SK-N-SH treated with all-trans-retinoic acid at 6 μM for 48 hours (cell line): Measurements from ENCODE around the gene LRP10.

ENCODE experiments used
- ATAC-seq: fragments of 200-7000 bp; cut with Tn5 transposase; 3 replicates; pipeline ENCODE4 v1.9.1; 2020; ENCODE audit warnings: mild to moderate bottlenecking, moderate library complexity
- ARNTL ChIP-seq: fragments of 450-650 bp; formaldehyde crosslinking; IDR thresholded peaks from 2 replicates; pipeline ENCODE4 v1.5.0; 2020; ENCODE audit warnings: low read depth, mild to moderate bottlenecking, moderate library complexity, borderline replicate concordance
- BACH2 ChIP-seq: fragments of 250-450 bp; sonication (Bioruptor Pico); IDR thresholded peaks from 2 replicates; pipeline ENCODE4 v1.9.0; 2021; ENCODE audit warnings: mild to moderate bottlenecking, borderline replicate concordance
- CREB5 ChIP-seq: fragments of 250-450 bp; sonication (Bioruptor Pico); IDR thresholded peaks from 2 replicates; pipeline ENCODE4 v1.5.1; 2020; ENCODE audit warnings: low read depth, mild to moderate bottlenecking, moderate library complexity
- CSDC2 ChIP-seq: fragments of 250-450 bp; sonication (Bioruptor Pico); IDR thresholded peaks from 2 replicates; pipeline ENCODE4 v1.5.0; 2020; ENCODE audit warnings: mild to moderate bottlenecking, moderate library complexity
- CSRNP3 ChIP-seq: fragments of 250-450 bp; sonication (Bioruptor Pico); IDR thresholded peaks from 2 replicates; pipeline ENCODE4 v1.5.1; 2021; ENCODE audit warnings: mild to moderate bottlenecking, moderate library complexity
- ESRRG ChIP-seq: fragments of 250-450 bp; sonication (Bioruptor Pico); IDR thresholded peaks from 2 replicates; pipeline ENCODE4 v1.6.1; 2021; ENCODE audit warnings: mild to moderate bottlenecking
- GLIS3 ChIP-seq: fragments of 250-450 bp; sonication (Bioruptor Pico); IDR thresholded peaks from 2 replicates; pipeline ENCODE4 v1.5.0; 2020; ENCODE audit warnings: mild to moderate bottlenecking, moderate library complexity
- ISL1 ChIP-seq: fragments of 250-450 bp; sonication (Bioruptor Pico); IDR thresholded peaks from 2 replicates; pipeline ENCODE4 v2.1.2; 2022; ENCODE audit warnings: mild to moderate bottlenecking, moderate library complexity
- OSR1 ChIP-seq: fragments of 250-450 bp; sonication (Bioruptor Pico); IDR thresholded peaks from 2 replicates; pipeline ENCODE4 v1.8.0; 2022; ENCODE audit warnings: moderate library complexity, mild to moderate bottlenecking, inconsistent platforms
- POU6F1 ChIP-seq: fragments of 250-450 bp; sonication (Bioruptor Pico); IDR thresholded peaks from 2 replicates; pipeline ENCODE4 v1.8.0; 2021; ENCODE audit warnings: low read depth, mild to moderate bottlenecking, moderate library complexity, borderline replicate concordance
- PPARA ChIP-seq: fragments of 250-450 bp; sonication (Bioruptor Pico); IDR thresholded peaks from 2 replicates; pipeline ENCODE4 v1.5.0; 2020; ENCODE audit warnings: mild to moderate bottlenecking, borderline replicate concordance
- SNAI2 ChIP-seq: fragments of 250-450 bp; sonication (Bioruptor Pico); IDR thresholded peaks from 2 replicates; pipeline ENCODE4 v1.5.0; 2020; ENCODE audit warnings: mild to moderate bottlenecking, moderate library complexity
- ZC3H10 ChIP-seq: fragments of 250-450 bp; sonication (Bioruptor Pico); IDR thresholded peaks from 2 replicates; pipeline ENCODE4 v1.5.1; 2021; ENCODE audit warnings: mild to moderate bottlenecking, moderate library complexity
- ZFP3 ChIP-seq: fragments of 250-450 bp; sonication (Bioruptor Pico); IDR thresholded peaks from 2 replicates; pipeline ENCODE4 v1.5.0; 2020; ENCODE audit warnings: mild to moderate bottlenecking, moderate library complexity
- ZFP30 ChIP-seq: fragments of 450-650 bp; formaldehyde crosslinking; IDR thresholded peaks from 2 replicates; pipeline ENCODE4 v1.5.0; 2022; ENCODE audit warnings: mild to moderate bottlenecking, moderate library complexity
- ZNF565 ChIP-seq: fragments of 450-650 bp; formaldehyde crosslinking; conservative IDR thresholded peaks from 2 replicates; pipeline ENCODE4 v1.5.0; 2020; ENCODE audit warnings: low read depth, mild to moderate bottlenecking, moderate library complexity
- ZNF70 ChIP-seq: fragments of 450-650 bp; formaldehyde crosslinking; IDR thresholded peaks from 2 replicates; pipeline ENCODE4 v1.5.0; 2020; ENCODE audit warnings: mild to moderate bottlenecking, moderate library complexity
- ZNF8 ChIP-seq: fragments of 450-650 bp; formaldehyde crosslinking; IDR thresholded peaks from 2 replicates; pipeline ENCODE4 v1.5.0; 2020; ENCODE audit warnings: mild to moderate bottlenecking, moderate library complexity
- TF ChIP-seq, protein P1 (sequence below): fragments of 250-450 bp; sonication (Bioruptor Pico); IDR thresholded peaks from 2 replicates; pipeline ENCODE4 v1.5.0; 2020; ENCODE audit warnings: mild to moderate bottlenecking, moderate library complexity
- TF ChIP-seq, protein P2 (sequence below): fragments of 250-450 bp; sonication (Bioruptor Pico); IDR thresholded peaks from 2 replicates; pipeline ENCODE4 v1.8.0; 2020; ENCODE audit warnings: mild to moderate bottlenecking, moderate library complexity, borderline replicate concordance

The LRP10 gene

GRCh38 chr14:22922294-22922693 lies 50.8 kb downstream of the LRP10 start:
- TF ChIP-seq ARNTL (CRISPR knock-in tag) (no peak), SNAI2 (CRISPR knock-in tag) (no peak), GLIS3 (CRISPR knock-in tag) (no peak), ZC3H10 (CRISPR knock-in tag) (no peak), CSRNP3 (CRISPR knock-in tag) (no peak), CSDC2 (CRISPR knock-in tag) (no peak), CREB5 (CRISPR knock-in tag) (no peak), BACH2 (no peak), ZNF8 (CRISPR knock-in tag) (no peak), ZFP3 (no peak), PPARA (CRISPR knock-in tag) (no peak), ESRRG (CRISPR knock-in tag) (no peak), POU6F1 (CRISPR knock-in tag) (no peak), ZNF70 (no peak), OSR1 (CRISPR knock-in tag) (no peak), ZFP30 (no peak)
- TF ChIP-seq, protein P1, sequence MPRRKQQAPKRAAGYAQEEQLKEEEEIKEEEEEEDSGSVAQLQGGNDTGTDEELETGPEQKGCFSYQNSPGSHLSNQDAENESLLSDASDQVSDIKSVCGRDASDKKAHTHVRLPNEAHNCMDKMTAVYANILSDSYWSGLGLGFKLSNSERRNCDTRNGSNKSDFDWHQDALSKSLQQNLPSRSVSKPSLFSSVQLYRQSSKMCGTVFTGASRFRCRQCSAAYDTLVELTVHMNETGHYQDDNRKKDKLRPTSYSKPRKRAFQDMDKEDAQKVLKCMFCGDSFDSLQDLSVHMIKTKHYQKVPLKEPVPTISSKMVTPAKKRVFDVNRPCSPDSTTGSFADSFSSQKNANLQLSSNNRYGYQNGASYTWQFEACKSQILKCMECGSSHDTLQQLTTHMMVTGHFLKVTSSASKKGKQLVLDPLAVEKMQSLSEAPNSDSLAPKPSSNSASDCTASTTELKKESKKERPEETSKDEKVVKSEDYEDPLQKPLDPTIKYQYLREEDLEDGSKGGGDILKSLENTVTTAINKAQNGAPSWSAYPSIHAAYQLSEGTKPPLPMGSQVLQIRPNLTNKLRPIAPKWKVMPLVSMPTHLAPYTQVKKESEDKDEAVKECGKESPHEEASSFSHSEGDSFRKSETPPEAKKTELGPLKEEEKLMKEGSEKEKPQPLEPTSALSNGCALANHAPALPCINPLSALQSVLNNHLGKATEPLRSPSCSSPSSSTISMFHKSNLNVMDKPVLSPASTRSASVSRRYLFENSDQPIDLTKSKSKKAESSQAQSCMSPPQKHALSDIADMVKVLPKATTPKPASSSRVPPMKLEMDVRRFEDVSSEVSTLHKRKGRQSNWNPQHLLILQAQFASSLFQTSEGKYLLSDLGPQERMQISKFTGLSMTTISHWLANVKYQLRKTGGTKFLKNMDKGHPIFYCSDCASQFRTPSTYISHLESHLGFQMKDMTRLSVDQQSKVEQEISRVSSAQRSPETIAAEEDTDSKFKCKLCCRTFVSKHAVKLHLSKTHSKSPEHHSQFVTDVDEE (CRISPR knock-in tag), result no peak
- ATAC-seq, result no peak

- TF ChIP-seq CSRNP3 (CRISPR knock-in tag) (no peak), CSDC2 (CRISPR knock-in tag) (no peak), ISL1 (no peak), CREB5 (CRISPR knock-in tag) (no peak), SNAI2 (CRISPR knock-in tag) (no peak)
- no peak for ATAC-seq
Observed at GRCh38 chr14:22923746-22924145, 52.2 kb downstream of the LRP10 start.

DNA sequence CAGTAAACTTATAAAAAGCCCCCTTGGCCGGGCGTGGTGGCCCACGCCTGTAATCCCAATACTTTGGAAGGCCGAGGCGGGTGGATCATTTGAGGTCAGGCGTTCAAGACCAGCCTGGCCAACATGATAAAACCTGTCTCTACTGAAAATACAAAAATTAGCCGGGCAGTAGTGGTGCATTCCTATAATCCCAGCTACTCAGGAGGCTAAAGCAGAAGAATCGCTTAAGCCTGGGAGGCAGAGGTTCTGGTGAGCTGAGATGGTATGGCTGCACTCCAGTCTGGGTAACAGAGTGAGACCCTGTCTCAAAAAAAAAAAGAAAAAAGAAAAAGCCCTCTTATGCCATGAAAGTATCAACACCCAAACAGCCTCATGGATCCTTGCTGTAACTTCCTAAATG lies 54.0 kb downstream of the LRP10 start:
- ATAC-seq, result no peak
- TF ChIP-seq ISL1 (no peak), ZNF565 (CRISPR knock-in tag) (no peak), BACH2 (no peak), CSDC2 (CRISPR knock-in tag) (no peak), CREB5 (CRISPR knock-in tag) (no peak), POU6F1 (CRISPR knock-in tag) (no peak), GLIS3 (CRISPR knock-in tag) (no peak), PPARA (CRISPR knock-in tag) (no peak), SNAI2 (CRISPR knock-in tag) (no peak), CSRNP3 (CRISPR knock-in tag) (no peak), OSR1 (CRISPR knock-in tag) (no peak), ZFP30 (no peak)
- TF ChIP-seq, protein P2, sequence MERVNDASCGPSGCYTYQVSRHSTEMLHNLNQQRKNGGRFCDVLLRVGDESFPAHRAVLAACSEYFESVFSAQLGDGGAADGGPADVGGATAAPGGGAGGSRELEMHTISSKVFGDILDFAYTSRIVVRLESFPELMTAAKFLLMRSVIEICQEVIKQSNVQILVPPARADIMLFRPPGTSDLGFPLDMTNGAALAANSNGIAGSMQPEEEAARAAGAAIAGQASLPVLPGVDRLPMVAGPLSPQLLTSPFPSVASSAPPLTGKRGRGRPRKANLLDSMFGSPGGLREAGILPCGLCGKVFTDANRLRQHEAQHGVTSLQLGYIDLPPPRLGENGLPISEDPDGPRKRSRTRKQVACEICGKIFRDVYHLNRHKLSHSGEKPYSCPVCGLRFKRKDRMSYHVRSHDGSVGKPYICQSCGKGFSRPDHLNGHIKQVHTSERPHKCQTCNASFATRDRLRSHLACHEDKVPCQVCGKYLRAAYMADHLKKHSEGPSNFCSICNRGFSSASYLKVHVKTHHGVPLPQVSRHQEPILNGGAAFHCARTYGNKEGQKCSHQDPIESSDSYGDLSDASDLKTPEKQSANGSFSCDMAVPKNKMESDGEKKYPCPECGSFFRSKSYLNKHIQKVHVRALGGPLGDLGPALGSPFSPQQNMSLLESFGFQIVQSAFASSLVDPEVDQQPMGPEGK, result no peak
